ENCODE results near the gene RPS27A.
"Not testable (repeated sequence)": the region's sequence is repeated elsewhere in the genome, so short reads cannot be mapped to it uniquely, and the experiment has no call there.

GRCh38 chr2:55280851-55281546, 48.5 kb downstream of the RPS27A start:
- TF ChIP-seq, protein P1, sequence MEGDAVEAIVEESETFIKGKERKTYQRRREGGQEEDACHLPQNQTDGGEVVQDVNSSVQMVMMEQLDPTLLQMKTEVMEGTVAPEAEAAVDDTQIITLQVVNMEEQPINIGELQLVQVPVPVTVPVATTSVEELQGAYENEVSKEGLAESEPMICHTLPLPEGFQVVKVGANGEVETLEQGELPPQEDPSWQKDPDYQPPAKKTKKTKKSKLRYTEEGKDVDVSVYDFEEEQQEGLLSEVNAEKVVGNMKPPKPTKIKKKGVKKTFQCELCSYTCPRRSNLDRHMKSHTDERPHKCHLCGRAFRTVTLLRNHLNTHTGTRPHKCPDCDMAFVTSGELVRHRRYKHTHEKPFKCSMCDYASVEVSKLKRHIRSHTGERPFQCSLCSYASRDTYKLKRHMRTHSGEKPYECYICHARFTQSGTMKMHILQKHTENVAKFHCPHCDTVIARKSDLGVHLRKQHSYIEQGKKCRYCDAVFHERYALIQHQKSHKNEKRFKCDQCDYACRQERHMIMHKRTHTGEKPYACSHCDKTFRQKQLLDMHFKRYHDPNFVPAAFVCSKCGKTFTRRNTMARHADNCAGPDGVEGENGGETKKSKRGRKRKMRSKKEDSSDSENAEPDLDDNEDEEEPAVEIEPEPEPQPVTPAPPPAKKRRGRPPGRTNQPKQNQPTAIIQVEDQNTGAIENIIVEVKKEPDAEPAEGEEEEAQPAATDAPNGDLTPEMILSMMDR (IDR thresholded peaks at IDR 0.05): not testable (repeated sequence)
- TF ChIP-seq POLR2AphosphoS5 (IDR thresholded peaks at IDR 0.05); POLR2A (IDR thresholded peaks at IDR 0.05; ENCODE audit: low read depth); EP300 (IDR thresholded peaks at IDR 0.05): not testable (repeated sequence)
